ENCODE results near the gene GALNT9.

DNA sequence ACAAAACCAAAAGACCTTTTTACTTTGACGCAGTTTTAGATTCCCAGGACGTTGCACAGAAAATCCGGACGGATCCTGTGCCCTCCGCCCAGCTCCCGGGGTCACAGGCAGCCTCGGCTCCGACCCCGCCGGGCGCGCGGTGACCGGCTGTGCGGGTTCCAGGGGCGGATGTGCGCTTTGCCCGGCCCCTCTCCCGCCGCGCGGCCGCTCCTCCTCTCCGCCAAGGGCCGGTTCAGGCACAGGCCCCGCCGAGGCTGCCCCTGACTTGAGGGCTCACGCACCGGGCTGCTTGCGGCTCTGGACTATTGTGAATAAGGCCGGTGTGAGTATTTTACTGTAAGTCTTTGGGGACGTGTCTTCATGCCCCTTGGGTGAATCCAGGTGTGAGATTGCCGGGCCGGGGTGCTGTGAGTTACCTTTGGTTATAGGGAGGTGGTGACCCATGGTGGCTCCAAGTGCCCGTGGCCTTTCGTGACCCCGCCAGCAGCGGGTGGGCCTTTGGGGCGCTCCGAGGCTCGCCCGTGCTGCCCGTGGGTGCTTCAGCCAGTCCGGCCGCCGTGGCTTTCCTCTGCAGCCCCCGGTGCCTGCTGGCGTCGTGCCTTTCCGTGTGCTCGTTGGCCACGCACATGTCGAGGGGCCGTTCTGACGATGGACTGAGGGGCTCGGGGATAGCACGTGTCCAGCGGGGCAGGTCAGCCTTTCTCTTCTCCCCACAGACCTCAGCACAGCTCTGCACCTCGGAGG lies 139.2 kb downstream of the GALNT9 start:
- TF ChIP-seq POLR2A (IDR thresholded peaks at IDR 0.05): no peak
- TF ChIP-seq, protein P1, sequence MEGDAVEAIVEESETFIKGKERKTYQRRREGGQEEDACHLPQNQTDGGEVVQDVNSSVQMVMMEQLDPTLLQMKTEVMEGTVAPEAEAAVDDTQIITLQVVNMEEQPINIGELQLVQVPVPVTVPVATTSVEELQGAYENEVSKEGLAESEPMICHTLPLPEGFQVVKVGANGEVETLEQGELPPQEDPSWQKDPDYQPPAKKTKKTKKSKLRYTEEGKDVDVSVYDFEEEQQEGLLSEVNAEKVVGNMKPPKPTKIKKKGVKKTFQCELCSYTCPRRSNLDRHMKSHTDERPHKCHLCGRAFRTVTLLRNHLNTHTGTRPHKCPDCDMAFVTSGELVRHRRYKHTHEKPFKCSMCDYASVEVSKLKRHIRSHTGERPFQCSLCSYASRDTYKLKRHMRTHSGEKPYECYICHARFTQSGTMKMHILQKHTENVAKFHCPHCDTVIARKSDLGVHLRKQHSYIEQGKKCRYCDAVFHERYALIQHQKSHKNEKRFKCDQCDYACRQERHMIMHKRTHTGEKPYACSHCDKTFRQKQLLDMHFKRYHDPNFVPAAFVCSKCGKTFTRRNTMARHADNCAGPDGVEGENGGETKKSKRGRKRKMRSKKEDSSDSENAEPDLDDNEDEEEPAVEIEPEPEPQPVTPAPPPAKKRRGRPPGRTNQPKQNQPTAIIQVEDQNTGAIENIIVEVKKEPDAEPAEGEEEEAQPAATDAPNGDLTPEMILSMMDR (IDR thresholded peaks at IDR 0.05 in 8 of 11, conservative IDR thresholded peaks at IDR 0.05 in 3 of 11): no peak
